ENCODE results near the gene SYNE4. TPM values are rescaled to one million over a fixed set of nuclear protein-coding genes. Genes with fewer than 3 reads are reported as not detected.

The SYNE4 gene
- polyA plus RNA-seq, 1 of the 3 experiments (the other 2 are of a cell fraction), result 0.48 TPM

- H3K4me1 ChIP-seq (ENCODE audit: control insufficient read depth in 1 of 2, insufficient read depth in 2 of 2, low read depth in 1 of 2, low read length in 1 of 2), result peaks cover 3 to 4% of the 10 kb centered on the region in 2 experiments; a peak in 2 of 4 replicates
- WGBS (ENCODE audit: low lambda C conversion rate), result 76% methylated on average over 3 of the region's 3 CpGs
- H3K27me3 ChIP-seq (ENCODE audit: insufficient read depth), result no peaks in the 10 kb centered on the region
- ChIA-PET CTCF (interaction anchor here (0.8 kb wide), 1 partner anchor 44 kb away, joined by 3 read pairs; no protein-coding TSS in a partner anchor), POLR2A (no interaction called here)
- no peak overlapping the region for H2AFZ ChIP-seq (ENCODE audit: low read depth)
- no peaks in the 10 kb centered on the region; the same call in 1 of the 2 replicates for H4K20me1 ChIP-seq (ENCODE audit: insufficient read depth)
- no peak overlapping the region for H3K4me3 ChIP-seq (ENCODE audit: low read depth in 2 of 2, low read length in 1 of 2)
- no peaks in the 10 kb centered on the region for H3K36me3 ChIP-seq (replicated peaks in 1 of 2; ENCODE audit: control insufficient read depth in 1 of 2, insufficient read depth in 2 of 2, low read length in 1 of 2)
- peaks cover 11% of the 10 kb centered on the region for H3K79me2 ChIP-seq (ENCODE audit: insufficient read depth)
- H3F3A ChIP-seq (replicated peaks; ENCODE audit: insufficient read depth), result peaks cover 15% of the 10 kb centered on the region
- no peak overlapping the region for H3K9ac ChIP-seq
- H3K9me3 ChIP-seq, result no peaks in the 10 kb centered on the region
- no peak overlapping the region for H3K27ac ChIP-seq (ENCODE audit: low read depth in 2 of 2, low read length in 1 of 2)
- H3K4me2 ChIP-seq, result no peak overlapping the region
- no peaks in the 10 kb centered on the region for H3K9me2 ChIP-seq
- DNase-seq, result no peak
- no peak for TF ChIP-seq POLR2AphosphoS5 (IDR thresholded peaks at IDR 0.05; ENCODE audit: low read depth, low read length)
- peak; percentile 22; the same call in 1 of the 2 replicates for TF ChIP-seq RAD21 (IDR thresholded peaks at IDR 0.05; ENCODE audit: low read length)
- no peak for TF ChIP-seq ELF1 (IDR thresholded peaks at IDR 0.05)
- peak; percentile 16; the same call in 1 of the 2 replicates for TF ChIP-seq SMC3 (IDR thresholded peaks at IDR 0.05; ENCODE audit: low read depth, low read length)
Measured at GRCh38 chr19:36051236-36051635, 42.6 kb upstream of the SYNE4 start.

DNA sequence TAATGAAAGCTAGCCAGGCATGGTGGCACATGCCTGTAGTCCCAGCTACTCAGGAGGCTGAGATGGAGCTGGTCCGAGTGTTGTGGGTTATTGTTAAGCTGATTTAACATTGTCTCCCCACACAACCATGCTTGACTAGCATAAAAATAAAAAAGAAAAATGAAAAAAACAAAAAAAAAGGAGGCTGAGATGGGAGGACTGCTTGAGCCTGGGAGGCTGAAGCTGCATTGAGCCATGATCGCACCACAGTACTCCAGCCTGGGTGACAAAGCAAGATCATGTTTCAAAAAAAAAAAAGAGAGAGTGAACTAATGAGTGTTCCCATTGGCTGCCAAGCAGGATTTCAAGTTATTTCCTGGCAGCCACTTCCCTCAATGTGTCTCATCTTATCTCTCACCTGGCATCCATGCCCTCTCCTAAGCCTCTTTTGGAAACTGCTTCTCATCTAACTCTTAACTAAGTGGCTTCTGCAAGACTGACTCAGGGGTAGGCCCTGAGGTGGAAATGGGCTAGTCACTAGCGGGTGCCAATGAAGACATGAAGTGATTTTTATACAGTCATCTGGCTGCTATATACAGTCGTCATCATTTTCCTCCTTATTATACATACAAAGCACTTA, 40.6 kb upstream of the SYNE4 start:
- H3K4me3 ChIP-seq (ENCODE audit: low read depth in 2 of 2, low read length in 1 of 2), result no peak overlapping the region
- no peak overlapping the region for H2AFZ ChIP-seq (ENCODE audit: low read depth)
- H3K36me3 ChIP-seq (replicated peaks in 1 of 2; ENCODE audit: control insufficient read depth in 1 of 2, insufficient read depth in 2 of 2, low read length in 1 of 2), result no peaks in the 10 kb centered on the region
- peaks cover 15% of the 10 kb centered on the region for H3F3A ChIP-seq (replicated peaks; ENCODE audit: insufficient read depth)
- DNase-seq, result no peak
- no peaks in the 10 kb centered on the region for H3K27me3 ChIP-seq (ENCODE audit: insufficient read depth)
- WGBS (ENCODE audit: low lambda C conversion rate), result 93% methylated on average over 4 of the region's 4 CpGs
- no peak overlapping the region for H3K9ac ChIP-seq
- POLR2A ChIA-PET, result no interaction called here
- H3K79me2 ChIP-seq (ENCODE audit: insufficient read depth), result no peaks in the 10 kb centered on the region
- CTCF ChIA-PET, result no interaction called here
- no peak overlapping the region for H3K27ac ChIP-seq (ENCODE audit: low read depth in 2 of 2, low read length in 1 of 2)
- H3K9me2 ChIP-seq, result no peaks in the 10 kb centered on the region
- H3K4me1 ChIP-seq (ENCODE audit: control insufficient read depth in 1 of 2, insufficient read depth in 2 of 2, low read depth in 1 of 2, low read length in 1 of 2), result peaks cover 0 to 3% of the 10 kb centered on the region in 2 experiments; a peak in 2 of 4 replicates
- H3K4me2 ChIP-seq, result no peak overlapping the region
- no peaks in the 10 kb centered on the region for H3K9me3 ChIP-seq
- H4K20me1 ChIP-seq (ENCODE audit: insufficient read depth), result no peaks in the 10 kb centered on the region
- no peak for TF ChIP-seq MEF2A (IDR thresholded peaks at IDR 0.05; ENCODE audit: borderline replicate concordance, low read depth)
- no peak for TF ChIP-seq CTCF (IDR thresholded peaks at IDR 0.05)
- TF ChIP-seq GABPA (IDR thresholded peaks at IDR 0.05; ENCODE audit: low read depth), result no peak
- TF ChIP-seq RFX5 (IDR thresholded peaks at IDR 0.05; ENCODE audit: low read length), result no peak
- no peak for TF ChIP-seq MXI1 (IDR thresholded peaks at IDR 0.05; ENCODE audit: low read depth, low read length)
- TF ChIP-seq SIN3A (IDR thresholded peaks at IDR 0.05; ENCODE audit: borderline replicate concordance, low read depth, low read length), result no peak
- no peak for TF ChIP-seq FOXM1 (IDR thresholded peaks at IDR 0.05; ENCODE audit: low read depth)
- TF ChIP-seq FOXJ3 (CRISPR knock-in tag; IDR thresholded peaks at IDR 0.05), result no peak
- TF ChIP-seq TCF12 (IDR thresholded peaks at IDR 0.05), result no peak
- no peak for TF ChIP-seq RCOR1 (IDR thresholded peaks at IDR 0.05; ENCODE audit: low read length)
- TF ChIP-seq RXRA (IDR thresholded peaks at IDR 0.05; ENCODE audit: borderline replicate concordance, low read depth), result no peak
- TF ChIP-seq, protein P1, sequence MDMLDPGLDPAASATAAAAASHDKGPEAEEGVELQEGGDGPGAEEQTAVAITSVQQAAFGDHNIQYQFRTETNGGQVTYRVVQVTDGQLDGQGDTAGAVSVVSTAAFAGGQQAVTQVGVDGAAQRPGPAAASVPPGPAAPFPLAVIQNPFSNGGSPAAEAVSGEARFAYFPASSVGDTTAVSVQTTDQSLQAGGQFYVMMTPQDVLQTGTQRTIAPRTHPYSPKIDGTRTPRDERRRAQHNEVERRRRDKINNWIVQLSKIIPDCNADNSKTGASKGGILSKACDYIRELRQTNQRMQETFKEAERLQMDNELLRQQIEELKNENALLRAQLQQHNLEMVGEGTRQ (IDR thresholded peaks at IDR 0.05; ENCODE audit: borderline replicate concordance, low read depth, low read length), result no peak
- TF ChIP-seq YY1 (IDR thresholded peaks at IDR 0.05; ENCODE audit: low read depth), result no peak
- no peak for TF ChIP-seq GATA2 (CRISPR knock-in tag; IDR thresholded peaks at IDR 0.05)
- TF ChIP-seq, protein P2, sequence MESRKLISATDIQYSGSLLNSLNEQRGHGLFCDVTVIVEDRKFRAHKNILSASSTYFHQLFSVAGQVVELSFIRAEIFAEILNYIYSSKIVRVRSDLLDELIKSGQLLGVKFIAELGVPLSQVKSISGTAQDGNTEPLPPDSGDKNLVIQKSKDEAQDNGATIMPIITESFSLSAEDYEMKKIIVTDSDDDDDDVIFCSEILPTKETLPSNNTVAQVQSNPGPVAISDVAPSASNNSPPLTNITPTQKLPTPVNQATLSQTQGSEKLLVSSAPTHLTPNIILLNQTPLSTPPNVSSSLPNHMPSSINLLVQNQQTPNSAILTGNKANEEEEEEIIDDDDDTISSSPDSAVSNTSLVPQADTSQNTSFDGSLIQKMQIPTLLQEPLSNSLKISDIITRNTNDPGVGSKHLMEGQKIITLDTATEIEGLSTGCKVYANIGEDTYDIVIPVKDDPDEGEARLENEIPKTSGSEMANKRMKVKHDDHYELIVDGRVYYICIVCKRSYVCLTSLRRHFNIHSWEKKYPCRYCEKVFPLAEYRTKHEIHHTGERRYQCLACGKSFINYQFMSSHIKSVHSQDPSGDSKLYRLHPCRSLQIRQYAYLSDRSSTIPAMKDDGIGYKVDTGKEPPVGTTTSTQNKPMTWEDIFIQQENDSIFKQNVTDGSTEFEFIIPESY (IDR thresholded peaks at IDR 0.05; ENCODE audit: borderline replicate concordance, low read depth), result no peak
- no peak for TF ChIP-seq EZH2phosphoT487 (IDR thresholded peaks at IDR 0.05; ENCODE audit: borderline replicate concordance, low read depth)
- TF ChIP-seq, protein P3, sequence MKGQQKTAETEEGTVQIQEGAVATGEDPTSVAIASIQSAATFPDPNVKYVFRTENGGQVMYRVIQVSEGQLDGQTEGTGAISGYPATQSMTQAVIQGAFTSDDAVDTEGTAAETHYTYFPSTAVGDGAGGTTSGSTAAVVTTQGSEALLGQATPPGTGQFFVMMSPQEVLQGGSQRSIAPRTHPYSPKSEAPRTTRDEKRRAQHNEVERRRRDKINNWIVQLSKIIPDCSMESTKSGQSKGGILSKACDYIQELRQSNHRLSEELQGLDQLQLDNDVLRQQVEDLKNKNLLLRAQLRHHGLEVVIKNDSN (IDR thresholded peaks at IDR 0.05; ENCODE audit: borderline replicate concordance, low read depth), result no peak
- TF ChIP-seq IRF3 (IDR thresholded peaks at IDR 0.05; ENCODE audit: low read depth, low read length), result no peak
